ENCODE data around the gene PCTP. TPM values are rescaled to one million over a fixed set of nuclear protein-coding genes. Genes with fewer than 3 reads are reported as not detected.

Gene PCTP
- total RNA-seq, 1 donor from 2014 or later, result 18.8 TPM

GRCh38 chr17:55794725-55795482 lies 44.1 kb downstream of the PCTP start:
- DNase-seq (ENCODE audit: low spot score), result no peak

- DNase-seq (ENCODE audit: low spot score), result no peak
These were observed 56.1 kb downstream of the PCTP start for GRCh38 chr17:55806745-55807495.

- no peak for DNase-seq (ENCODE audit: low spot score)
These were observed 60.7 kb downstream of the PCTP start for GRCh38 chr17:55811536-55811935.

- no peak for DNase-seq (ENCODE audit: low spot score)
These were observed 61.5 kb downstream of the PCTP start for GRCh38 chr17:55812323-55812722.

GRCh38 chr17:55813944-55814343 lies 63.1 kb downstream of the PCTP start:
- no peak for DNase-seq (ENCODE audit: low spot score)

- peak; percentile 10 for DNase-seq (ENCODE audit: low spot score)
These were observed 63.5 kb downstream of the PCTP start for GRCh38 chr17:55814377-55814776.

- no peak for DNase-seq (ENCODE audit: low spot score)
These were observed 65.9 kb downstream of the PCTP start for GRCh38 chr17:55816532-55817396.

- DNase-seq (ENCODE audit: low spot score), result no peak
These were observed 66.5 kb downstream of the PCTP start for GRCh38 chr17:55817397-55817709.

- no peak for DNase-seq (ENCODE audit: low spot score)
These were observed 67.2 kb downstream of the PCTP start for GRCh38 chr17:55818026-55818425.

- DNase-seq (ENCODE audit: low spot score), result no peak
These were observed 67.9 kb downstream of the PCTP start for GRCh38 chr17:55818451-55819375.

GRCh38 chr17:55820675-55821074 lies 69.8 kb downstream of the PCTP start:
- DNase-seq (ENCODE audit: low spot score), result no peak

GRCh38 chr17:55822028-55822427 lies 71.2 kb downstream of the PCTP start:
- DNase-seq (ENCODE audit: low spot score), result no peak

GRCh38 chr17:55825213-55825612 lies 74.4 kb downstream of the PCTP start:
- DNase-seq (ENCODE audit: low spot score), result no peak

Other genes with a start within 250 kb of the PCTP start
- gene SMIM36, start 239.6 kb upstream of the PCTP start, total RNA-seq, result not detected
- 18.2 TPM for gene TMEM100, start 28.2 kb upstream of the PCTP start, total RNA-seq

All from mucosa of gallbladder (tissue), 1 donor.